K562 (cell line): ENCODE results near the gene POLG. TPM values are rescaled to one million over a fixed set of nuclear protein-coding genes. Genes with fewer than 3 reads are reported as not detected.

Source experiments
- E2F6 ChIP-seq, 2 experiments: IDR thresholded peaks; 2 replicates each; pipeline ENCODE4 v1.6.1; 2011; ENCODE audit warnings: borderline replicate concordance in 1 of 2, control low read depth in 1 of 2, low read depth in 1 of 2, low read length in 1 of 2, mild to moderate bottlenecking in 1 of 2, mixed read lengths in 1 of 2, moderate library complexity in 1 of 2; ENCODE audit not compliant: insufficient read depth in 1 of 2, insufficient read length in 1 of 2, poor library complexity in 1 of 2, severe bottlenecking in 1 of 2; ENCODE audit errors: extremely low read depth in 1 of 2
- HDAC2 ChIP-seq: fragments of 450-650 bp; IDR thresholded peaks from 2 replicates; pipeline ENCODE4 v1.6.1; 2016; ENCODE audit warnings: mild to moderate bottlenecking
- MNT ChIP-seq, 2 experiments: fragments of 450-650 bp; conservative IDR thresholded peaks; 2 replicates each; pipeline ENCODE4 v1.6.1; 2017; ENCODE audit warnings: mild to moderate bottlenecking in 2 of 2, moderate library complexity in 2 of 2
- MYC ChIP-seq, 2 experiments: fragments of 250-450 bp in 1 of 2; sonication (Bioruptor Pico) in 1 of 2; IDR thresholded peaks; 2 replicates each; pipeline versions ENCODE4 v1.5.1 to v1.6.1; 2012 to 2021; ENCODE audit warnings: low read depth in 2 of 2, borderline replicate concordance in 1 of 2, improper control_type of control experiment in 1 of 2, low read length in 1 of 2, mild to moderate bottlenecking in 1 of 2, moderate library complexity in 1 of 2
- TFAP4 ChIP-seq: sonication (generic); formaldehyde crosslinking; IDR thresholded peaks from 2 replicates; pipeline ENCODE4 v1.8.0; 2022; ENCODE audit warnings: missing genetic modification reagents, mild to moderate bottlenecking, moderate library complexity, borderline replicate concordance
- ZBTB40 ChIP-seq, 2 experiments: fragments of 450-650 bp in 1 of 2; sonication (generic) in 1 of 2; formaldehyde crosslinking in 1 of 2; IDR thresholded peaks; 2 replicates each; pipeline versions ENCODE4 v1.7.1 to v1.9.0; 2016 to 2022; ENCODE audit warnings: inconsistent platforms in 1 of 2, mild to moderate bottlenecking in 1 of 2, missing genetic modification reagents in 1 of 2
- ZNF232 ChIP-seq: sonication (generic); formaldehyde crosslinking; IDR thresholded peaks from 2 replicates; pipeline ENCODE4 v1.8.0; 2022; ENCODE audit warnings: mild to moderate bottlenecking, missing genetic modification reagents
- ZNF511 ChIP-seq: sonication (generic); formaldehyde crosslinking; IDR thresholded peaks from 2 replicates; pipeline ENCODE4 v1.8.0; 2022; ENCODE audit warnings: mild to moderate bottlenecking, missing genetic modification reagents
- ZNF668 ChIP-seq: fragments of 250-450 bp; sonication (Bioruptor Pico); IDR thresholded peaks from 2 replicates; pipeline ENCODE4 v1.8.0; 2022; ENCODE audit warnings: mild to moderate bottlenecking, inconsistent platforms
- polyA plus RNA-seq, 8 experiments: library from polyadenylated mRNA; depleted of rRNA in 4 of 8; stranded (reverse) in 5 of 8; unstranded in 3 of 8; fragments of >200 nt; fragmentation: Nextera tagmentation in 2 of 8; fragmentation: Illumina TruSeq in 1 of 8; extraction: Ambion mirVana in 2 of 8; extraction: Trizol in 1 of 8; gene quantifications; 2 replicates each; pipeline versions ENCODE4 v1.2.1 to v1.2.3, GENCODE V29; 2011 to 2014; ENCODE audit warnings: inconsistent platforms in 1 of 8, missing spikeins in 1 of 8
- total RNA-seq, 7 experiments: library from RNA; depleted of rRNA in 6 of 7; stranded (reverse); fragments of >200 nt in 6 of 7; fragmentation: Illumina TruSeq in 2 of 7; extraction: Trizol in 2 of 7; gene quantifications; 2 replicates each; pipeline versions ENCODE4 v1.2.1 to v1.2.3, GENCODE V29; 2011 to 2021; ENCODE audit warnings: low replicate concordance in 1 of 7

POLG gene
- total and polyA plus RNA-seq, 9 of the 15 experiments (the other 6 are each of a cell fraction or from before 2014, with no cell fraction given), result 15.2 to 83.8 (median 38.6) TPM

GRCh38 chr15:89361451-89362202, 27.0 kb upstream of the POLG start (continued):
- no peak for TF ChIP-seq ZBTB40 (IDR thresholded peaks at IDR 0.05)
- TF ChIP-seq ZBTB40 (CRISPR knock-in tag; IDR thresholded peaks at IDR 0.05), result peak; percentile 43; the same call in 1 of the 2 replicates
- TF ChIP-seq E2F6 (IDR thresholded peaks at IDR 0.05; ENCODE audit: borderline replicate concordance in 1 of 2, extremely low read depth in 1 of 2, insufficient read depth in 1 of 2, insufficient read length in 1 of 2, low read depth in 1 of 2, low read length in 1 of 2, poor library complexity in 1 of 2, severe bottlenecking in 1 of 2), result peak in 1 of 2 experiments; percentile 52
- peak in 1 of 2 experiments; percentile 58; a peak in 2 of 4 replicates for TF ChIP-seq MNT (conservative IDR thresholded peaks at IDR 0.05)
- peak; percentile 90 for TF ChIP-seq ZNF232
- 0 out of 2 replicates have a peak, but pooled peaks have one; percentile 41 for TF ChIP-seq HDAC2
- peak; percentile 89 for TF ChIP-seq ZNF511 (CRISPR knock-in tag)
- no peak for TF ChIP-seq ZNF668 (CRISPR knock-in tag)
- no peak for TF ChIP-seq MYC (IDR thresholded peaks at IDR 0.05; ENCODE audit: low read depth, low read length)
- TF ChIP-seq MYC (CRISPR knock-in tag; IDR thresholded peaks at IDR 0.05; ENCODE audit: borderline replicate concordance, low read depth), result no peak
- peak; percentile 61; the same call in 1 of the 2 replicates for TF ChIP-seq TFAP4 (CRISPR knock-in tag)
